Right lobe of liver (tissue), 4 donors: ENCODE data around the gene RASSF5.
A peak's percentile ranks its signal among the peaks of the same experiment; 100 is the strongest.

ENCODE experiments used
- CTCF ChIP-seq, 4 donors: fragments of 200-600 bp in 3 of 4; fragments of 450-650 bp in 1 of 4; IDR thresholded peaks; one replicate each; pipeline versions ENCODE4 v1.5.1 to v1.8.0; 2016 to 2022; ENCODE audit warnings: antibody characterized with exemption in 4 of 4, mild to moderate bottlenecking in 2 of 4
- POLR2A ChIP-seq: fragments of 450-650 bp; IDR thresholded peaks from one replicate; pipeline ENCODE4 v1.6.1; 2017; ENCODE audit warnings: antibody characterized with exemption, mild to moderate bottlenecking
- donor health status: DM: no; HTN: no; CAD: no.
- donor health status: DM: no; HTN: no; CAD: no.
- donor health status: DM: no; HTN: yes; CAD: no.

DNA sequence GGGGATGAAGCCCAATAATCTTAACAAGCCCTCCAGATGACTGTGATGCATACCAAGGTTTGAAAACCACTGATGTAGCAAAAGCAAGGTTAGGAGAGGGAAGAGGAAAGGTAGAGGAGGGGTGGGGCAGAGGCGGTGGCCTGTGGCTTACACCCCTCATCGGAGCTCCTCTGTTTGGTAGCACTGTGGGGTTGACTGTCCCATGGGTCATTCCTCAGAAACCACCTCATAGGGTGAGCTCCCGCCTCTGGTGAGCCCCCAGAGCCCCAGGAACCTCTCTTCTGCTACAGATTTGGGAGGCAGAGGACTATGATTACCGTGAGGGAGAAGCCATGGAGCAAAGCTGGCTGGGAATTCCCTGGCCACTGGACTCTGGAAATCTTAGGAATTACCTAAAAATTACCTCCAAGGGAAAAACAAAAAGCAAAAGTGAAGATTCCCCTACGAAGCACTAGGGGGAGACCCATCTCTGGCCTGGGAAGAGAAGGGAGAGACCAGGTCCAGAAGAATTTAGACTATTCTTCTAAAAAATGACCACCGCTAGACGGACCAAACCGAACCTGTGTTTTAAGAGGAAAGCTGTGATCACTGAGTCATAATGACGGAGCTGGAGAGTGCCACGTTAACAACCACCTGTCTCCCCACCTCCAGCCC, 1.5 kb upstream of the RASSF5 start:
- TF ChIP-seq CTCF (IDR thresholded peaks at IDR 0.05) (peak; percentile 53 to 73 (median 69)), POLR2A (no peak)
